HG03558 (cell line): ENCODE measurements around the gene NPBWR2.
"Not testable (repeated sequence)": the region's sequence is repeated elsewhere in the genome, so short reads cannot be mapped to it uniquely, and the experiment has no call there.

ENCODE experiments used
- ATAC-seq: cut with Tn5 transposase; IDR thresholded peaks from one replicate; pipeline ENCODE4 v1.9.1; 2021; ENCODE audit warnings: moderate number of reproducible peaks; ENCODE audit not compliant: unreplicated experiment; ENCODE audit errors: extremely low read depth

NPBWR2 gene

DNA sequence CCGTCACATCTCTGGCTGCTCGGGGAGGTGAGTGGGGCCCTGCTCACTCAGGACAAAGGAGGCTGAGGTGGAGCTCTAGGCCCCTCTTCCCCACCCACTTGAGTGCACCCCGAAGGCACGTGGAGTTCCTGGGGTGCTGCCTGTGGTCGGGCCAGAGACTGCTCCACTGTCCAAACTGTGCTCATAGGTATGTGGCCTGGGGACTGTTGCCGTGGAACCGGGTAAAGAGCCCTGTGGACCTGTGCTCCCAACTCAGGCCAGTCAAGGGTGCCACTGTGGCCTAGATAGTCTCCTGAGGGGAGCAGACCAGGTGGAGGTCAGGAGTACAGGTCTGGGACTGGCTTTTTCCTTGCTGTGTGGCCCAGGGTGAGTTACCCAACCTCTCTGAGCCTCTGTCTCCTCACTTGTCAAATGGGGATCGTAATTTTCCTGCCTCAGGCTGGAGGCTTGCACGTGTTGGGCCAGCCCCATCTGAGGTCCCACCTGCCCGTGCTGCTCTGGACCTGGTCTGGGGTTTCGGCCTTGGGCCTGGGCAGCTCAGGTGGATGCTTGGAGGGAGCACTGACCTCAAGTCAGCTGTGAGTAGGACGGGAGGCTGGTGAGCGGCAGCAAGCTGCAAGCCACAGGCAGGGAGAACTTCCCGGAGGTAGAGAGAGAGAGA is 12.4 kb upstream of the NPBWR2 start:
- no peak for ATAC-seq

GRCh38 chr20:64119301-64119680 is 11.9 kb upstream of the NPBWR2 start:
- no peak for ATAC-seq

DNA sequence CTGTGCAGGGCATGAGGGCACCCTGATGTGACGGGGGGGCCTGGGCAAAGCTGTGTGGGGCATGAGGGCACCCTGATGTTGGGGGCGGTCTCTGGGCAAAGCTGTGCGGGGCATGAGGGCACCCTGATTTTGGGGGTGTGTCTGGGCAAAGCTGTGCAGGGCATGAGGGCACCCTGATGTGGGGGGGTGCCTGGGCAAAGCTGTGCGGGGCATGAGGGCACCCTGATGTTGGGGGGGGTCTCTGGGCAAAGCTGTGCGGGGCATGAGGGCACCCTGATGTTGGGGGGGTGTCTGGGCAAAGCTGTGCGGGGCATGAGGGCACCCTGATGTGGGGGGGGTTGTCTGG is 10.0 kb upstream of the NPBWR2 start:
- ATAC-seq, result not testable (repeated sequence)

- ATAC-seq, result no peak
Observed at GRCh38 chr20:64116541-64117431, 9.4 kb upstream of the NPBWR2 start.

DNA sequence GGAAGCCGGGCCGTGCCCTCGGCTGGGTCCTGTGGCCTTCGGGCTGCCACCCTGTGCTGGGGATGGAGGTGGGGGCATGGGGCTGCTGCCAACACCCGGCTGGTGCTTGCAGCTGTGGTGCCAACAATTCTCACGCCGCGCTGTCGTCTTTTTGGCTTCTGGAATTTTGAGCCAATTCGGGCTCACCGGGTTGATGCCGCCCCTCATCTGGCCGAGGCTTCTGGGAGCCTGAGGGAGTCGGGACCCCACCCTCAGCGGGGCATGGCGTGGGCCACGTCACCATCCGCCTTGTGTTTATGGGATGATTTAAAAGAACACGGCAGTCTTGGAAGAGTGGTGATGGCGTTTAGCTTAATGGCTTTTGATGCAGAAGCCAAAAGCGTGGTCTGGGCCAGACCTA is 8.7 kb upstream of the NPBWR2 start:
- no peak for ATAC-seq

- no peak for ATAC-seq
Observed at GRCh38 chr20:64115171-64115911, 8.0 kb upstream of the NPBWR2 start.

GRCh38 chr20:64114356-64114971 is 7.1 kb upstream of the NPBWR2 start:
- ATAC-seq, result no peak

DNA sequence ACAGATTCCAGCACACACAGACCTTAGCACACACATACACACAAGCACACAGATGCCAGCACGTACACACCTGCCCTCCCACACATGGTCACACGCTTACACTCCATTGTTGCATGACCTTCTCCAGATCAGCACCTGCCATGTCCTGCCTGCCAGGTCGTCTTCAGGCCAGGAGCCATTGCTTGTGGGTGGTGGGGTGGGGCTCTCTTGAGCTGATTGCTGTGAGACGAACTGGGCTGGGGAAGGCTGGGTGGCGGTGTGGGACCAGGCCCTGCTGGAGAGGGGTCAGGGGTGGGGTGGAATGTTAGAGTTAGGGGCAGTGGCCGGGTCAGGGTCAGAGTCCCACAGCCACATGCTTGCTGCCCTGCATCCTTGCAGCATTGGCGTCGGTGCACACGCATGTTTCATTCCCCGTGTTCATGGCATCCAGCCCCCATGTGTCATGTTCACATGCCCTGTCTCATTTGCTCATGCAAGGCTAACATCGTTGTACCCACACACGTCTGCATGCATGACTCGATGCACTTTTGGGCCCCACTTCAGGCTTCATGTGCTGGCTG is 6.5 kb upstream of the NPBWR2 start:
- no peak for ATAC-seq

DNA sequence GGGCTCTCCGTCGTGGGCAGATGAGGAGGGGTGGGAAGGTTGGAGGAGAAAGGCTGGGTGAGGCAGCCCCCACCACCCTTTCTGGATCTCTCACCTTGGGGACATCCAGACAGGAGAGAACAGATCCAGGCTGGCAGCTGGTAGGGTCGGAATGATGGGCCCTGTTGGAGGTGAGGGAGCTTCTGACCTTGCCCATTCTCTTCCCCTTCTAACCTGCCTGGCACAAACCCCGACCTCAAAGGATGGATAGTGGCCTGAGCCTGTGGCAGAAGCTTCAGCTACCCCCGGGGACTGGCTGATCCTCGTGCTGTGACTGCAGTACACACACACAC is 6.0 kb upstream of the NPBWR2 start:
- no peak for ATAC-seq

- ATAC-seq, result no peak
Observed at GRCh38 chr20:64112691-64113443, 5.5 kb upstream of the NPBWR2 start.

DNA sequence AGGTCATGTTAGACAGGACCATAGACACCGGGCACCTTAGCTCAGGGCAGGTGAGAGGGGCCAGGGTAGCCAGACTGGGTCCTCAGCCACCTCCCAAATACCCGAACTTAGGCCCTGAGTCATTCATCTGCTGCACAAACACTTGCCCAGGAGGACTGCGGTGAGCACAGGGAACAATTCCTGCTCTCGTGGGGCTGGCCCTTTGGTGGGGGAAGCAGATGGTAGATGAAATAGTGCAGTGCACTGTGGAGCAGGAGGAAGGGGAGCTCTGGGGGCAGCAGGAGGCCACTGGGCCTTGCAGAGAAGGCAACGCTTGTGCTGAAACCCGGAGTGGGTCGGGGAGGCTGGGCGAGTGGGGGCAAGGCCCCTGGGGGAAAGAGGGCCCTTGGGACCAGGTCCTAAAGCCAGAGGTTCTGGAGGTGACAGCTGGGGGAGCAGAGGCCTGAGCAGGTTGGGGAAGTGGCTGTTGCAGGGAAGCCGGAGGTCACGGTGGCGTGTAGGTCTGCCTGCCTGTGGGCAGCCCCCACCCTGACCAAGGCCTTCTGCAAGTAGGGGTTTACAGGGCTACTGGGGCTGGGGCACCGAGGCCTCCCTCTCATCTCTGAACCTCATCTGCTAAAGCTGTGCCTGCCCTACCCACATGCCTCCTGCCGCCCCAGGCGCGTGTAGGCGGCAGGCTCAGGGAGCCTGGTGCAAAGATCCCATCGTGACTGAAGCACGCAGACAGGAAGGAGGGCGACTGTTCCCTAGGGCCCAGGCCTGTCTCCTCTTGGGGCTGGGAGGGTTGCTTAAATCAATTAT is 4.7 kb upstream of the NPBWR2 start:
- no peak for ATAC-seq

DNA sequence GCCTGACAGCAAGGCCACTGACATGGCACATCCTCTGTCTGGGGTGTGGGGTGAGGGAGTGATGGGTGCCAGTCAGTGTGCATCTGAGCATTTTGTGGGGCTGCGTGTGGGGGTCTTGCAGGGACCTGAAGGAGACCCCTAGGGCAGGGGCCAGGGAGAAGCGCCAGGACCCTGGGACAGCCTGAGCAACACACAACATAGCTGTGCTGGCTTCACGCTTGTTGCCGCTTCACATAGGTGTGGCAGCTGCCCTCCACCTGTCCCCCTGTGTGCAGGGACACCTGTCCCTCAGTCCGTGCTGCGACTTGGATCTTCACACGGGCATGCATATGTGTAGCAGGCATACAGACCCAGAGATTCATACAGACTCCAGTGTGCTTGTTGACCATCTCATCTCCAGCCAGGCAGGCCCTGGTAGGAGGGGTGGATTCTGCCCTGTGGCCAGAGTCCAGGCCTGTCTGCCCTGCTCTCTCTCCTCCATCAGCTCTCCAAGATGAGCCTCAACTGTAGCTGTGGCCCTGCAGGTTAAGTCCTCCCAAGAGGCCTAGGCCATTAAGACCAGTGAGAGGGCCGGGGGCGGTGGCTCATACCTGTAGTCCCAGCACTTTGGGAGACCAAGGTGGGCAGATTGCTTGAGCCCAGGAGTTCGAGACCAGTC is 3.2 kb upstream of the NPBWR2 start:
- ATAC-seq, result no peak

- no peak for ATAC-seq
Observed at GRCh38 chr20:64109831-64110391, 2.5 kb upstream of the NPBWR2 start.

- ATAC-seq, result no peak
Observed at GRCh38 chr20:64108731-64109681, 1.6 kb upstream of the NPBWR2 start.

DNA sequence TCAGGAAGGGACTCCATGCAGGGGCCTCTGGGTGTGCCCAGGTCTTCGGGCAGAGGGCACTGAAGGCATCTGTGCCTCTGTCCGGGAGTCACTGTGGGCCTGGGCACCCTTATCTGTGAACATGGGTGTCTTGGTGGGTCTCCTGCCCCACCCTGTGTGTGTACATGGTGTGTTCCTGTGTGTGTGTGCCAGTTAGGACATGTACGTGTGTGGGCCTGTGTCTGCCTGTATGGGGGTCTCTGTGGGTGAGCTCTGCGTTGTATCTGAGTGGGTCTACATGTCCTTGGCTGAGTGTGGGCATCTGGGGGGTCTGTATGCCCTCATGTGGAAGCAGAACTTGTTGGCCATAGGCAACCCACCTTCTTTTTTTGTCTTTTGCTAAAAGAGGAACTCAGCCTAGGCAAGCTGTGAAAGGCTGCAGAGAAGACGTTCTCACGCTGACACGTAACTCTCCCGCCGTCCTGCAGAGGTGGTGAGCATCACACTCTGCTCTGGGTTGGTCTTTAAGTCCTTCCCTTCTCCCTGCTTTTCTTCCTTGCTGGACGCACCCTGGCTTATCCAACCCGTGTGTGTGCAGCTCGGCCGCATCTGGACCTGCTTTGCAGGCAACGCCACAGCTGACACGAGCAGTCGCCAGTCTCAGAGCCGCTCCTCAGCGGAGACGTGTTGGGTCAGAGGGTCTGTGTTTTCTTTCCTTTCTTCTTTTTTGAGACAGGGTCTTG is 532 bp upstream of the NPBWR2 start:
- no peak for ATAC-seq

DNA sequence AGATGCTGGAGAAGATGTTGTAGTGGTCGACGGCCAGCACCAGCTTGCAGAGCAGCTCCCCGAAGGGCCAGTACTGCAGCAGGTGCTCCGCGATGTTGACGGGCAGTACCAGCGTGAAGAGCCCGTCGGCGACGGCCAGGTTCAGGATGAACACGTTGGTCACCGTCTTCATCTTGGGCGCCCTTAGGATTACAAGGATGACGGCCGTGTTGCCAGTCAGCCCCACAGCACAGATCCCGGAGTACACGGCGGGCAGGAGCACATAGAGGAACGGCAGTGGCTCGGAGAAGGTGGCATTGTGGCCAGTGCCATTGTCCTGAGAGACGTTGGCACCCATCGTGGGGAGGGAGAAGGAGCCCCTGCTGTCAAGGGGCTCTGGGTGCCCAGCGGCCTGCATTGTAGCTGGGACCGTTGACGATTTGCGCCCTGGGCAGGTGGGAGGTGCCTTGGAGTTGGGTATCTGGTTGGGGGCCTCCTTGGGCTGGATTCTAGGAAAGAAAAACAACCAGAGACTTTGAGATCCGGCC is 867 bp downstream of the NPBWR2 start:
- ATAC-seq, result no peak
